Measurements from ENCODE around the gene PRKCH.

The PRKCH gene

GRCh38 chr14:61589691-61590581 lies 268.6 kb downstream of the PRKCH start:
- no peak for DNase-seq (ENCODE audit: low read depth)

- DNase-seq (ENCODE audit: low read depth), result no peak
Observed at GRCh38 chr14:61591862-61592261, 270.5 kb downstream of the PRKCH start.

- no peak for DNase-seq (ENCODE audit: low read depth)
Observed at GRCh38 chr14:61593330-61593729, 272.0 kb downstream of the PRKCH start.

- DNase-seq (ENCODE audit: low read depth), result no peak
Observed at GRCh38 chr14:61596990-61597389, 275.6 kb downstream of the PRKCH start.

- no peak for DNase-seq (ENCODE audit: low read depth)
Observed at GRCh38 chr14:61598980-61599379, 277.6 kb downstream of the PRKCH start.

GRCh38 chr14:61599942-61600341 lies 278.6 kb downstream of the PRKCH start:
- no peak for DNase-seq (ENCODE audit: low read depth)
